ENCODE measurements around the gene GABRP.

GRCh38 chr5:170761048-170761707, 22.3 kb upstream of the GABRP start:
- TF ChIP-seq CTCF (IDR thresholded peaks at IDR 0.05; ENCODE audit: insufficient read depth, low read length) (no peak), REST (IDR thresholded peaks at IDR 0.05; ENCODE audit: insufficient replicate concordance, low read depth) (no peak), POLR2AphosphoS5 (IDR thresholded peaks at IDR 0.05; ENCODE audit: low read depth) (no peak), SPI1 (IDR thresholded peaks at IDR 0.05; ENCODE audit: borderline replicate concordance, low read depth) (no peak), GABPA (IDR thresholded peaks at IDR 0.05; ENCODE audit: low read depth) (no peak)
